Trophoblast cell (in vitro differentiated cells and primary cell): ENCODE results near the gene ERVV-1.
A peak's percentile ranks its signal among the peaks of the same experiment; 100 is the strongest.

Experiments
- DNase-seq, 2 donors: peaks; one replicate each; pipeline ENCODE4 v3.0.0-alpha.2; 2016
- H2AFZ ChIP-seq: 2 replicates; pipeline ENCODE4 v1.6.1; 2013; ENCODE audit warnings: low read length, moderate library complexity, mild to moderate bottlenecking; ENCODE audit not compliant: insufficient read depth, poor library complexity
- H2AK5ac ChIP-seq: 2 replicates; pipeline ENCODE4 v1.6.1; 2013; ENCODE audit warnings: mild to moderate bottlenecking, low read length
- H2BK120ac ChIP-seq: 2 replicates; pipeline ENCODE4 v1.6.1; 2013; ENCODE audit warnings: low read length, mild to moderate bottlenecking, moderate library complexity; ENCODE audit not compliant: insufficient read depth, poor library complexity
- H2BK12ac ChIP-seq: 2 replicates; pipeline ENCODE4 v1.6.1; 2013; ENCODE audit warnings: mild to moderate bottlenecking, low read length, moderate library complexity
- H2BK5ac ChIP-seq: 2 replicates; pipeline ENCODE4 v1.6.1; 2013; ENCODE audit warnings: low read length, low read depth, moderate library complexity, mild to moderate bottlenecking; ENCODE audit not compliant: poor library complexity
- H3K14ac ChIP-seq: 2 replicates; pipeline ENCODE4 v1.6.1; 2013; ENCODE audit warnings: mild to moderate bottlenecking, low read length
- H3K18ac ChIP-seq: 2 replicates; pipeline ENCODE4 v1.6.1; 2013; ENCODE audit warnings: mild to moderate bottlenecking, low read length
- H3K23ac ChIP-seq: 2 replicates; pipeline ENCODE4 v1.6.1; 2013; ENCODE audit warnings: low read length
- H3K27ac ChIP-seq: 2 replicates; pipeline ENCODE4 v1.5.1; 2013; ENCODE audit warnings: low read depth, mild to moderate bottlenecking, inconsistent platforms, low read length, moderate library complexity
- H3K27me3 ChIP-seq: 2 replicates; pipeline ENCODE4 v1.6.1; 2013; ENCODE audit warnings: inconsistent platforms, mild to moderate bottlenecking, low read length, moderate library complexity; ENCODE audit not compliant: insufficient read depth
- H3K36me3 ChIP-seq, 2 experiments: 1 replicate in 1 of 2; 2 replicates in 1 of 2; pipeline ENCODE4 v1.6.1; 2013; ENCODE audit warnings: low read length in 2 of 2, mild to moderate bottlenecking in 2 of 2, moderate library complexity in 1 of 2; ENCODE audit not compliant: insufficient read depth in 2 of 2, control insufficient read depth in 1 of 2
- H3K4ac ChIP-seq: 2 replicates; pipeline ENCODE4 v1.6.1; 2013; ENCODE audit warnings: low read depth, mild to moderate bottlenecking, low read length, moderate library complexity
- H3K4me1 ChIP-seq, 2 experiments: 1 replicate in 1 of 2; 2 replicates in 1 of 2; pipeline ENCODE4 v1.6.1; 2013; ENCODE audit warnings: low read length in 2 of 2, mild to moderate bottlenecking in 2 of 2, moderate library complexity in 1 of 2; ENCODE audit not compliant: insufficient read depth in 2 of 2, control insufficient read depth in 1 of 2
- H3K4me2 ChIP-seq: 2 replicates; pipeline ENCODE4 v1.6.1; 2013; ENCODE audit warnings: inconsistent platforms, mild to moderate bottlenecking, low read length, moderate library complexity
- H3K4me3 ChIP-seq: 2 replicates; pipeline ENCODE4 v1.5.1; 2013; ENCODE audit warnings: mild to moderate bottlenecking, low read depth, low read length, inconsistent platforms
- H3K79me1 ChIP-seq: one replicate; pipeline ENCODE4 v1.6.1; 2013; ENCODE audit warnings: low read length
- H3K79me2 ChIP-seq: 2 replicates; pipeline ENCODE4 v1.6.1; 2013; ENCODE audit warnings: low read length, mild to moderate bottlenecking; ENCODE audit not compliant: control insufficient read depth, insufficient read depth, poor library complexity
- H3K9ac ChIP-seq: 2 replicates; pipeline ENCODE4 v1.6.1; 2013; ENCODE audit warnings: mild to moderate bottlenecking, low read length
- H3K9me3 ChIP-seq: 2 replicates; pipeline ENCODE4 v1.6.1; 2013; ENCODE audit warnings: low read depth, mild to moderate bottlenecking, control low read depth, inconsistent platforms, low read length; ENCODE audit not compliant: insufficient read depth
- H4K12ac ChIP-seq: 2 replicates; pipeline ENCODE4 v1.6.1; 2013; ENCODE audit warnings: low read depth, mild to moderate bottlenecking, low read length, moderate library complexity
- H4K8ac ChIP-seq: 2 replicates; pipeline ENCODE4 v1.6.1; 2013; ENCODE audit warnings: low read depth, mild to moderate bottlenecking, low read length, moderate library complexity
- H4K91ac ChIP-seq: one replicate; pipeline ENCODE4 v1.6.1; 2013; ENCODE audit warnings: low read depth, mild to moderate bottlenecking, low read length, moderate library complexity
- WGBS: extraction: QIAGEN DNeasy Blood & Tissue Kit; methylation state at CpG from one replicate; pipeline ENCODE4 v1.1.7; 2013; ENCODE audit warnings: missing lambda C conversion rate; ENCODE audit not compliant: insufficient read length, insufficient coverage; ENCODE audit errors: extremely low coverage; 5-methylcytosine and 5-hydroxymethylcytosine counted together

The ERVV-1 gene

GRCh38 chr19:53034948-53035675, 21.4 kb downstream of the ERVV-1 start:
- Histone ChIP-seq H2BK5ac (no peak overlapping the region), H4K8ac (no peak overlapping the region), H3K9me3 (peaks cover 5% of the 10 kb centered on the region), H3K4me3 (no peak overlapping the region), H3K14ac (no peak overlapping the region), H3K9ac (no peak overlapping the region), H3K79me1 (no peaks in the 10 kb centered on the region), H2BK12ac (no peak overlapping the region), H4K91ac (no peak overlapping the region), H3K4me1 (no peaks in the 10 kb centered on the region), H3K18ac (no peak overlapping the region), H2BK120ac (no peak overlapping the region), H3K36me3 (no peaks in the 10 kb centered on the region), H3K4ac (no peak overlapping the region), H4K12ac (no peak overlapping the region), H3K79me2 (no peaks in the 10 kb centered on the region), H3K4me2 (no peak overlapping the region), H2AFZ (no peak overlapping the region), H3K27ac (peak overlapping the region; percentile 27), H3K27me3 (no peaks in the 10 kb centered on the region), H3K23ac (peak overlapping the region; percentile 54), H2AK5ac (no peak overlapping the region)
- no CpG with 5 or more reads among the region's 4 CpGs for WGBS
- DNase-seq: peak; percentile 94 to 95

DNA sequence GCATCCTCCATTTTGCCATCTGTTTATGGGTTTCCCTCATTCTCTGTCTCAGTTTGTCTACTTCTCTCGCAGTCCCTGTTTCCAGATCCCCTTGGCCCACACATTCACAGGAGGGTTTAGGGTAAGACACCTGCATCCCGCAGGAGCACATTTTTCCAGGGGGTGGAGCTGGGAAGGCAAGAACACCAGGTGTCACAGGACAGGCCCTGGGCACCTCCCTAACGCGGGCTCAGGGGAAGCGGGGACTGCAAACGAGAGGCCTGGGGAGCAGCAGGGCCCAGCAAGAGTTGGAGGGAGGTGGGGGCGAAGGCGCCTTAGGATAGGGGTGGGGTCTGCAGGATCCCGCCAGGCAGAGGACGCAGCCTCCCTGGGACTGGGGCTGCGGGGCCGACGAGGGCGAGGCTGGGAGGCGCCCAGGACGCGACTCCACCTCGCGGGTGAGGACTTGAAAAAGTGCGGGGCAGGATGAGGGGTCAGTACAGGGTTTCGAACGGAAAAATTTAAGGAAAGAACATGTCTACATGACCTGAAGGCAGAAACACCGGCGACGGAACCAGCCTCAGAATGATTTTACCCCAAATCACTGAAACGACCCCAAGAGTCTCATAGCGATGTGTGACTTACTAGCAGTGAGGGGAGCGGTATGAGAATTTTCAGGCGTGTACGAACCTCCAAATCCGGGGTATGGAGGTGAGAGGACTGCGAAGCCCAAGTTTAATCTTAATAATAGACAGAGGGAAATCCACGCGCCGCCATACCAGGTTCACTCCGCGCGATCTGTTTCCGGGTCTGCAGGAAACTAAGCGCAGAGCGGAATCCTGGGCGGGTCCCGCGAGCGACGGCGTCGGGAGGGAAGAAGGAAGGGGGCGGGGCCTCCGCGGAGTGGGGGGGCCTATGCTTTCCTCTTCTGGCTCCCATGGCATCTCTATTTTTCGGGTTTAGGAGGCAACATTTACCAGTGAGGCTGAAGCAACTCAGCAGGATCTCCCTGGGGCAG, 23.7 kb downstream of the ERVV-1 start:
- H4K91ac ChIP-seq: no peak overlapping the region
- no CpG with 5 or more reads among the region's 52 CpGs for WGBS
- DNase-seq: peak; percentile 57 to 83

DNA sequence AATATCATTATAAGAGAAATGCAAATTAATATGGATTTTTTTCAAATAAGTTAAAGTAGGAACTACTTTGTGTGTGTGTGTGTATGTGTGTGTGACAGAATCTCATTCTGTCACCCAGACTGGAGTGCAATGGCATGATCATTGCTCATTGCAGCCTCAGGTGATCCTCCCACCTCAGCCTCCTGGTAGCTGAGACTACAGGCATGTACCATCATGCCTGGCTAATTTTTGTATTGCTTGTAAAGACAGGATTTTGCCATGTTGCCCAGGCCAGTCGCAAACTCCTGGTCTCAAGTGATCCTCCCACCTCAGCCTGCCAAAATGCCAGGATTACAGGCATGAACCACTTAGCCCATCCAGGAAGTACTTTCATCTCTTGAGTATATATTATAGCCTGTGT, 27.6 kb downstream of the ERVV-1 start:
- H3K4ac ChIP-seq: no peak overlapping the region
- no peaks in the 10 kb centered on the region for H3K36me3 ChIP-seq
- no peak overlapping the region for H2AFZ ChIP-seq
- peaks cover 0 to 5% of the 10 kb centered on the region in 2 experiments for H3K4me1 ChIP-seq
- no peaks in the 10 kb centered on the region for H3K79me2 ChIP-seq
- no peak overlapping the region for H4K12ac ChIP-seq
- H4K8ac ChIP-seq: no peak overlapping the region
- no peak overlapping the region for H3K4me3 ChIP-seq
- H4K91ac ChIP-seq: no peak overlapping the region
- WGBS: no CpG with 5 or more reads among the region's 1 CpG
- H3K23ac ChIP-seq: peak overlapping the region; percentile 22
- no peak overlapping the region for H3K18ac ChIP-seq
- no peak overlapping the region for H3K4me2 ChIP-seq
- H3K14ac ChIP-seq: no peak overlapping the region
- no peaks in the 10 kb centered on the region for H3K79me1 ChIP-seq
- H3K9me3 ChIP-seq: peaks cover 4% of the 10 kb centered on the region
- DNase-seq: peak; percentile 52 to 57
- no peak overlapping the region for H2BK12ac ChIP-seq
- no peak overlapping the region for H2AK5ac ChIP-seq
- H3K27ac ChIP-seq: no peak overlapping the region
- H3K27me3 ChIP-seq: no peaks in the 10 kb centered on the region
- no peak overlapping the region for H2BK120ac ChIP-seq
- no peak overlapping the region for H2BK5ac ChIP-seq
- no peak overlapping the region for H3K9ac ChIP-seq

More for the DNA sequence above, 23.7 kb downstream of the ERVV-1 start:
- Histone ChIP-seq H3K4me2 (peak overlapping the region; percentile 45), H3K9me3 (peaks cover 5% of the 10 kb centered on the region), H3K79me2 (no peaks in the 10 kb centered on the region), H3K4me1 (no peaks in the 10 kb centered on the region), H2BK120ac (peak overlapping the region; percentile 13), H3K9ac (no peak overlapping the region), H2AFZ (no peak overlapping the region), H3K14ac (no peak overlapping the region), H4K8ac (no peak overlapping the region), H3K27me3 (no peaks in the 10 kb centered on the region), H3K23ac (no peak overlapping the region), H3K18ac (no peak overlapping the region), H3K36me3 (no peaks in the 10 kb centered on the region), H3K4ac (no peak overlapping the region), H3K27ac (no peak overlapping the region), H3K79me1 (no peaks in the 10 kb centered on the region), H2BK12ac (no peak overlapping the region), H3K4me3 (peak overlapping the region; percentile 53), H4K12ac (no peak overlapping the region), H2BK5ac (no peak overlapping the region), H2AK5ac (no peak overlapping the region)

DNA sequence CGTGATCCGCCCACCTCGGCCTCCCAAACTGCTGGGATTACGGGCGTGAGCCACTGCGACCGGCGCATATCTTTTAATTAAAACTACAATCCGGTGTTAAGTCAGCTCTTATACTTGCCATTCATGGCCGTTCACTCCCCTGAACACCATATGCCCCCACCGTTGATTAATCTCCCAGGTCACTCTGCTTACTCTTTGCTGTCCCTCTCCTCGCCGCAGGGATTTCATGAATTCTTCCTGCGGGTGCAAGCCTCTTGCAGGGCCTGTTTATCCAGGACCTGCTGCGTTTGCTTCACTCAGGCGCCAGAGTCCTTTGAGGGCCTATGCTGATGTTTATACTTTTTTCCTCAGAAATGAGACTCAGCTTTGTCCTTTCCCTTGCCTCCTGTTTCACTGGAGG, 31.8 kb downstream of the ERVV-1 start:
- no peak overlapping the region for H3K14ac ChIP-seq
- no peak overlapping the region for H2BK120ac ChIP-seq

More for the DNA sequence above, 31.8 kb downstream of the ERVV-1 start:
- Histone ChIP-seq H3K36me3 (no peaks in the 10 kb centered on the region), H3K4me1 (peaks cover 0 to 5% of the 10 kb centered on the region in 2 experiments), H3K18ac (no peak overlapping the region), H3K79me1 (no peaks in the 10 kb centered on the region), H2AFZ (no peak overlapping the region), H3K27me3 (no peaks in the 10 kb centered on the region), H3K4me3 (no peak overlapping the region), H3K4me2 (no peak overlapping the region), H3K23ac (no peak overlapping the region), H4K8ac (no peak overlapping the region), H2AK5ac (no peak overlapping the region), H4K12ac (no peak overlapping the region), H3K79me2 (no peaks in the 10 kb centered on the region), H3K9me3 (peaks cover 3% of the 10 kb centered on the region), H2BK12ac (no peak overlapping the region), H3K9ac (no peak overlapping the region), H2BK5ac (no peak overlapping the region), H3K27ac (no peak overlapping the region), H4K91ac (no peak overlapping the region), H3K4ac (no peak overlapping the region)
- DNase-seq: peak; percentile 86 to 91
- no CpG with 5 or more reads among the region's 16 CpGs for WGBS
